Fibroblast of lung (primary cell): ENCODE measurements around the gene SLC24A4.

Source experiments
- EZH2 ChIP-seq: IDR thresholded peaks from 2 replicates; pipeline ENCODE4 v1.5.1; 2012; ENCODE audit warnings: low read length, control low read depth, mild to moderate bottlenecking; ENCODE audit errors: missing control alignments
- TF ChIP-seq, protein P1 (sequence below), 2 donors: IDR thresholded peaks in 1 of 2; conservative IDR thresholded peaks in 1 of 2; 1 replicate in 1 of 2; 2 replicates in 1 of 2; pipeline ENCODE4 v1.5.1; 2011 to 2012; ENCODE audit warnings: low read length in 2 of 2, control low read depth in 1 of 2, inconsistent platforms in 1 of 2, low read depth in 1 of 2, mild to moderate bottlenecking in 1 of 2

DNA sequence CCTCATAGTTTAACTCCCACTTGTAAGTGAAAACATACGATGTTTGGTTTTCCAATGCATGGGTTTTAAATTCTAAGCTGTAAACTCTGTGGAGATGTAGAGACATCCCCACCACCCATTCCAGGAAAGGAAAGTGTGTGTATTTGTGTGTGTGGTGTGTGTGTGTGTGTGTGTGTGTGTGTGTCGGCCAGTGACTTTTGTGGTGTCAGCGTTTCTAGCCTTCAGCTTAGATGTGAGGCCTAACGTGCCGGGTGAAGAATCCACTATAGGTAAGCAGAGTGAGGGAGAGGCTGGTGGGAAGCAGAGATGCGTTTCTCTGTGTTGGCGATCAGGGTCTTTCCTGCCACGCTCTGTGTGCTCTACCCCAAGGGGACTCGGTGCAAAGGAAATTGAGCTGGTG lies 93.0 kb downstream of the SLC24A4 start:
- no peak for TF ChIP-seq EZH2
- TF ChIP-seq, protein P1, sequence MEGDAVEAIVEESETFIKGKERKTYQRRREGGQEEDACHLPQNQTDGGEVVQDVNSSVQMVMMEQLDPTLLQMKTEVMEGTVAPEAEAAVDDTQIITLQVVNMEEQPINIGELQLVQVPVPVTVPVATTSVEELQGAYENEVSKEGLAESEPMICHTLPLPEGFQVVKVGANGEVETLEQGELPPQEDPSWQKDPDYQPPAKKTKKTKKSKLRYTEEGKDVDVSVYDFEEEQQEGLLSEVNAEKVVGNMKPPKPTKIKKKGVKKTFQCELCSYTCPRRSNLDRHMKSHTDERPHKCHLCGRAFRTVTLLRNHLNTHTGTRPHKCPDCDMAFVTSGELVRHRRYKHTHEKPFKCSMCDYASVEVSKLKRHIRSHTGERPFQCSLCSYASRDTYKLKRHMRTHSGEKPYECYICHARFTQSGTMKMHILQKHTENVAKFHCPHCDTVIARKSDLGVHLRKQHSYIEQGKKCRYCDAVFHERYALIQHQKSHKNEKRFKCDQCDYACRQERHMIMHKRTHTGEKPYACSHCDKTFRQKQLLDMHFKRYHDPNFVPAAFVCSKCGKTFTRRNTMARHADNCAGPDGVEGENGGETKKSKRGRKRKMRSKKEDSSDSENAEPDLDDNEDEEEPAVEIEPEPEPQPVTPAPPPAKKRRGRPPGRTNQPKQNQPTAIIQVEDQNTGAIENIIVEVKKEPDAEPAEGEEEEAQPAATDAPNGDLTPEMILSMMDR (conservative IDR thresholded peaks at IDR 0.05 in 1 of 2, IDR thresholded peaks at IDR 0.05 in 1 of 2; ENCODE audit: low read depth in 1 of 2, low read length in 2 of 2): no peak
